GM23338 (cell line): ENCODE results near the gene PEAK3. TPM values are rescaled to one million over a fixed set of nuclear protein-coding genes. Genes with fewer than 3 reads are reported as not detected.

Experiments used
- ATAC-seq: fragments of 200-7000 bp; cut with Tn5 transposase; 3 replicates; pipeline ENCODE4 v1.9.1; 2020
- DNase-seq: peaks from one replicate; pipeline ENCODE4 v3.0.0-alpha.2; 2015; ENCODE audit warnings: low spot score
- H2AFZ ChIP-seq: fragments of 200-600 bp; sonication (generic); 2 replicates; pipeline ENCODE4 v1.8.0; 2016; ENCODE audit warnings: antibody characterized with exemption, mild to moderate bottlenecking, moderate library complexity
- H3F3A ChIP-seq: fragments of 200-600 bp; sonication (generic); replicated peaks from 2 replicates; pipeline ENCODE4 v1.8.0; 2017; ENCODE audit warnings: antibody characterized with exemption, mixed run types, low read depth
- H3K27ac ChIP-seq: fragments of 200-600 bp; sonication (generic); 2 replicates; pipeline ENCODE4 v1.6.1; 2016; ENCODE audit warnings: low read depth
- H3K27me3 ChIP-seq: fragments of 200-600 bp; sonication (generic); 2 replicates; pipeline ENCODE4 v1.8.0; 2016; ENCODE audit warnings: mild to moderate bottlenecking, mixed run types, moderate library complexity; ENCODE audit not compliant: insufficient read depth
- H3K36me3 ChIP-seq: fragments of 200-600 bp; sonication (generic); 2 replicates; pipeline ENCODE4 v1.8.0; 2016; ENCODE audit warnings: mild to moderate bottlenecking; ENCODE audit not compliant: insufficient read depth
- H3K4me1 ChIP-seq: fragments of 200-600 bp; sonication (generic); 2 replicates; pipeline ENCODE4 v1.8.0; 2016; ENCODE audit warnings: mild to moderate bottlenecking, moderate library complexity; ENCODE audit not compliant: insufficient read depth
- H3K4me2 ChIP-seq: fragments of 200-600 bp; sonication (generic); 2 replicates; pipeline ENCODE4 v1.7.1; 2017; ENCODE audit warnings: mixed run types
- H3K4me3 ChIP-seq: fragments of 200-600 bp; sonication (generic); 2 replicates; pipeline ENCODE4 v1.6.1; 2016; ENCODE audit warnings: mixed run types
- H3K79me2 ChIP-seq: fragments of 200-600 bp; sonication (generic); replicated peaks from 2 replicates; pipeline ENCODE4 v1.8.0; 2017; ENCODE audit warnings: mild to moderate bottlenecking; ENCODE audit not compliant: insufficient read depth
- H3K9me2 ChIP-seq: fragments of 200-600 bp; sonication (generic); 2 replicates; pipeline ENCODE4 v1.8.0; 2017; ENCODE audit not compliant: insufficient read depth
- H4K20me1 ChIP-seq: fragments of 200-600 bp; sonication (generic); replicated peaks from 2 replicates; pipeline ENCODE4 v1.8.0; 2017; ENCODE audit warnings: mild to moderate bottlenecking; ENCODE audit not compliant: insufficient read depth
- H3K27ac Mint-ChIP-seq: 2 replicates; pipeline ENCODE4 v1.8.0; 2020; ENCODE audit warnings: inconsistent platforms, mild to moderate bottlenecking, moderate library complexity, mixed read lengths
- H3K27me3 Mint-ChIP-seq: 3 replicates; pipeline ENCODE4 v1.8.0; 2022; ENCODE audit warnings: low read depth, mild to moderate bottlenecking, moderate library complexity, mixed read lengths, inconsistent platforms; ENCODE audit not compliant: insufficient read depth, poor library complexity
- H3K36me3 Mint-ChIP-seq: 3 replicates; pipeline ENCODE4 v1.8.0; 2021; ENCODE audit warnings: low read depth, mild to moderate bottlenecking, inconsistent platforms, moderate library complexity, mixed read lengths
- H3K4me1 Mint-ChIP-seq: 3 replicates; pipeline ENCODE4 v1.8.0; 2020; ENCODE audit warnings: mild to moderate bottlenecking, inconsistent platforms, mixed read lengths
- H3K4me3 Mint-ChIP-seq: 3 replicates; pipeline ENCODE4 v1.8.0; 2021; ENCODE audit warnings: moderate library complexity, mild to moderate bottlenecking, inconsistent platforms, mixed read lengths
- H3K9me3 Mint-ChIP-seq: 3 replicates; pipeline ENCODE4 v1.8.0; 2020; ENCODE audit warnings: moderate library complexity, mild to moderate bottlenecking, inconsistent platforms, mixed read lengths
- CREB1 ChIP-seq: fragments of 250-450 bp; sonication (Bioruptor Pico); IDR thresholded peaks from 2 replicates; pipeline ENCODE4 v1.5.0; 2020; ENCODE audit warnings: low read depth, mild to moderate bottlenecking, moderate library complexity
- CTCF ChIP-seq, 2 experiments: fragments of 200-600 bp in 1 of 2; sonication (generic) in 1 of 2; conservative IDR thresholded peaks; 2 replicates each; pipeline versions ENCODE4 v1.5.1 to v1.6.1; 2016 to 2017; ENCODE audit warnings: antibody characterized with exemption in 2 of 2, low read depth in 2 of 2, mild to moderate bottlenecking in 2 of 2, moderate library complexity in 1 of 2
- ETS1 ChIP-seq: IDR thresholded peaks from 2 replicates; pipeline ENCODE4 v1.6.1; 2016; ENCODE audit warnings: antibody characterized with exemption
- EZH2 ChIP-seq: fragments of 200-600 bp; sonication (generic); IDR thresholded peaks from one replicate; pipeline ENCODE4 v1.8.0; 2017; ENCODE audit warnings: antibody characterized with exemption, mild to moderate bottlenecking, low read depth; ENCODE audit not compliant: unreplicated experiment
- JUNB ChIP-seq: IDR thresholded peaks from one replicate; pipeline ENCODE4 v1.6.1; 2016; ENCODE audit warnings: antibody characterized with exemption; ENCODE audit not compliant: unreplicated experiment
- NANOG ChIP-seq: IDR thresholded peaks from 2 replicates; pipeline ENCODE4 v1.6.1; 2016; ENCODE audit warnings: antibody characterized with exemption, borderline replicate concordance
- POLR2AphosphoS5 ChIP-seq: IDR thresholded peaks from 2 replicates; pipeline ENCODE4 v1.6.1; 2016; ENCODE audit warnings: antibody characterized with exemption, low read depth
- REST ChIP-seq: IDR thresholded peaks from one replicate; pipeline ENCODE4 v1.6.1; 2018; ENCODE audit warnings: antibody characterized with exemption; ENCODE audit not compliant: unreplicated experiment
- STAT1 ChIP-seq: IDR thresholded peaks from one replicate; pipeline ENCODE4 v1.6.1; 2016; ENCODE audit warnings: antibody characterized with exemption; ENCODE audit not compliant: unreplicated experiment
- ZNF331 ChIP-seq: fragments of 250-450 bp; sonication (Bioruptor Pico); IDR thresholded peaks from 2 replicates; pipeline ENCODE4 v1.5.0; 2020; ENCODE audit warnings: low read depth, mild to moderate bottlenecking, moderate library complexity
- ZNF462 ChIP-seq: fragments of 250-450 bp; sonication (Bioruptor Pico); IDR thresholded peaks from 2 replicates; pipeline ENCODE4 v1.5.0; 2020; ENCODE audit warnings: mild to moderate bottlenecking, moderate library complexity
- polyA plus RNA-seq: library from polyadenylated mRNA; unstranded; fragments of >200 nt; fragmentation: Nextera tagmentation; extraction: Ambion mirVana; gene quantifications from 2 replicates; pipeline ENCODE4 v1.2.1, GENCODE V29; 2016
- total RNA-seq: library from RNA; depleted of rRNA; stranded (reverse); fragments of >200 nt; shearing (Covaris generic); gene quantifications from 2 replicates; pipeline ENCODE4 v1.2.3, GENCODE V29; 2014

The PEAK3 gene
- total and polyA plus RNA-seq, 2 experiments from 2014 or later: not detected

GRCh38 chr19:2246014-2246620, 35.9 kb downstream of the PEAK3 start:
- Mint-ChIP-seq H3K4me1 (peaks cover 7% of the 10 kb centered on the region), H3K27me3 (peaks cover 10% of the 10 kb centered on the region), H3K4me3 (no peak overlapping the region), H3K36me3 (peaks cover 47% of the 10 kb centered on the region), H3K27ac (no peak overlapping the region), H3K9me3 (no peaks in the 10 kb centered on the region)
- H3K36me3 ChIP-seq: peaks cover 13% of the 10 kb centered on the region
- DNase-seq (no peak), ATAC-seq (no peak)
- no peaks in the 10 kb centered on the region; the same call in 1 of the 2 replicates for H3K4me1 ChIP-seq
- H3K9me2 ChIP-seq: no peaks in the 10 kb centered on the region
- no peak overlapping the region for H3K4me2 ChIP-seq
- no peak overlapping the region for H3K4me3 ChIP-seq
- no peak overlapping the region for H3K27ac ChIP-seq
- H3F3A ChIP-seq: no peaks in the 10 kb centered on the region
- H3K27me3 ChIP-seq: no peaks in the 10 kb centered on the region
- H3K79me2 ChIP-seq: peaks cover 27% of the 10 kb centered on the region
- peaks cover 18% of the 10 kb centered on the region for H4K20me1 ChIP-seq
- no peak overlapping the region for H2AFZ ChIP-seq
- TF ChIP-seq ETS1 (no peak), REST (no peak), POLR2AphosphoS5 (no peak), STAT1 (no peak), JUNB (no peak), CREB1 (CRISPR knock-in tag) (no peak), NANOG (no peak), CTCF (conservative IDR thresholded peaks at IDR 0.05; ENCODE audit: low read depth in 2 of 2) (no peak), ZNF331 (no peak), ZNF462 (no peak), EZH2 (no peak)
